Bronchial epithelial cell (primary cell): Measurements from ENCODE around the gene ANKS1B. TPM values are rescaled to one million over a fixed set of nuclear protein-coding genes. Genes with fewer than 3 reads are reported as not detected.

ENCODE experiments used
- DNase-seq: peaks from one replicate; pipeline ENCODE4 v3.0.0-alpha.2; 2010; ENCODE audit warnings: low read depth
- FAIRE-seq: peaks from 2 replicates; lab custom pipeline; 2011; peaks lifted over from hg19 to GRCh38; lab: Jason Lieb, UNC
- H3K27me3 ChIP-seq: 2 replicates; pipeline ENCODE4 v1.5.1; 2011; ENCODE audit warnings: low read length; ENCODE audit not compliant: control insufficient read depth, insufficient read depth
- H3K36me3 ChIP-seq: 2 replicates; pipeline ENCODE4 v1.5.1; 2011; ENCODE audit warnings: low read length; ENCODE audit not compliant: control insufficient read depth, insufficient read depth
- H3K4me3 ChIP-seq: 2 replicates; pipeline ENCODE4 v1.5.1; 2011; ENCODE audit warnings: mild to moderate bottlenecking, low read depth, low read length, control low read depth
- CTCF ChIP-seq: IDR thresholded peaks from 2 replicates; pipeline ENCODE4 v1.5.1; 2011; ENCODE audit warnings: mild to moderate bottlenecking, moderate library complexity, low read length, control low read depth, inconsistent platforms; ENCODE audit not compliant: insufficient read depth, severe bottlenecking
- total RNA-seq: library from RNA; depleted of rRNA; stranded (reverse); fragments of >200 nt; gene quantifications from 2 replicates; pipeline ENCODE4 v1.2.1, GENCODE V29; 2014

Gene ANKS1B
- total RNA-seq, 1 donor from 2014 or later: 0.26 TPM

- DNase-seq (no peak), FAIRE-seq (no peak)
- no peaks in the 10 kb centered on the region for H3K27me3 ChIP-seq
- no peak for TF ChIP-seq CTCF
- H3K36me3 ChIP-seq: no peaks in the 10 kb centered on the region
- H3K4me3 ChIP-seq: no peak overlapping the region
Measured at GRCh38 chr12:99232324-99232723, 752.4 kb downstream of the ANKS1B start.

GRCh38 chr12:99231031-99231430, 753.7 kb downstream of the ANKS1B start:
- Histone ChIP-seq H3K27me3 (no peaks in the 10 kb centered on the region), H3K36me3 (no peaks in the 10 kb centered on the region), H3K4me3 (no peak overlapping the region)
- DNase-seq: no peak
- no peak for FAIRE-seq
- no peak for TF ChIP-seq CTCF

GRCh38 chr12:99224237-99224636, 760.5 kb downstream of the ANKS1B start:
- Histone ChIP-seq H3K4me3 (no peak overlapping the region), H3K27me3 (no peaks in the 10 kb centered on the region), H3K36me3 (no peaks in the 10 kb centered on the region)
- TF ChIP-seq CTCF: no peak
- FAIRE-seq (no peak), DNase-seq (no peak)

GRCh38 chr12:99223579-99223978, 761.2 kb downstream of the ANKS1B start:
- Histone ChIP-seq H3K4me3 (no peak overlapping the region), H3K27me3 (no peaks in the 10 kb centered on the region), H3K36me3 (no peaks in the 10 kb centered on the region)
- TF ChIP-seq CTCF: no peak
- no peak for FAIRE-seq
- no peak for DNase-seq

GRCh38 chr12:99213047-99213446, 771.7 kb downstream of the ANKS1B start:
- Histone ChIP-seq H3K36me3 (no peaks in the 10 kb centered on the region), H3K27me3 (no peaks in the 10 kb centered on the region), H3K4me3 (no peak overlapping the region)
- no peak for DNase-seq
- FAIRE-seq: no peak
- TF ChIP-seq CTCF: no peak

- FAIRE-seq (no peak), DNase-seq (no peak)
- H3K36me3 ChIP-seq: no peaks in the 10 kb centered on the region
- no peaks in the 10 kb centered on the region for H3K27me3 ChIP-seq
- no peak overlapping the region for H3K4me3 ChIP-seq
- no peak for TF ChIP-seq CTCF
Measured at GRCh38 chr12:99212275-99212674, 772.5 kb downstream of the ANKS1B start.
